HG03378 (cell line): ENCODE results near the gene SNRPA1.

Experiments used
- ATAC-seq: cut with Tn5 transposase; IDR thresholded peaks from one replicate; pipeline ENCODE4 v1.9.1; 2021; ENCODE audit warnings: mild to moderate bottlenecking, moderate library complexity; ENCODE audit not compliant: unreplicated experiment

The SNRPA1 gene

DNA sequence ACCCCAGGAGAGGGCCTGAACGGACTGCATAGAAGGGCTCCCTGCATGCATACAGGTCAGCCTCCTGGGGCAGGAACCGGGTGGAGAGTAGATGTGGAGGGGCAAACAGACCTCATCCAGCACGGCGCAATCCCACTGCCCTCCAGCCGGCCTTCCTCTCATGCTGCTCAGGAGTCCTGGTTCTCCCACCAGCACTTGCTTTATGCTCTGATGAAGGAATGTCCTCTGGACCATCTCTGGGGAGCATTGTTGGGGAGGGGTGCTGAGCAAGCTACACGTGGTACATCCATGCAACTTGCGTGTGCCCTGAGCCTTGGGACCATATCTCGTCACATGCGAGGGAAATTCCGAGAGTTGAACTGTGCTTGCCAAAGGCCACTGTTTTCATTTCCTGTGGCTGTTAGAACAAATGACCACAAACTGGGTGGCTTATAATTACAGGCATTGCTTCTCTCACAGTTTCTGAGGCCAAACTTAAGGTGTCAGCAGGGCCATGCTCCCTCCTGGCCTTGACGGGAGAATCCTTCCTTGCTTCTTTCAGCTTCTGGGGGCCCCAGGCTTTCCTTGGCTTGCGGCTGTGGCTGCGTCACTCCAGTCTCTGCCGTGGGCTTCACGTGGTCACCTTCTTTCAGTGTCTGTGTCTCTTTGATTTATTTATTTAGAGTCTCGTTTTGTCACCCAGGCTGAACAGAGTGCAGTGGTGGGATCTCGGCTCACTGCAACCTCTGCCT lies 30.0 kb downstream of the SNRPA1 start:
- ATAC-seq = no peak

DNA sequence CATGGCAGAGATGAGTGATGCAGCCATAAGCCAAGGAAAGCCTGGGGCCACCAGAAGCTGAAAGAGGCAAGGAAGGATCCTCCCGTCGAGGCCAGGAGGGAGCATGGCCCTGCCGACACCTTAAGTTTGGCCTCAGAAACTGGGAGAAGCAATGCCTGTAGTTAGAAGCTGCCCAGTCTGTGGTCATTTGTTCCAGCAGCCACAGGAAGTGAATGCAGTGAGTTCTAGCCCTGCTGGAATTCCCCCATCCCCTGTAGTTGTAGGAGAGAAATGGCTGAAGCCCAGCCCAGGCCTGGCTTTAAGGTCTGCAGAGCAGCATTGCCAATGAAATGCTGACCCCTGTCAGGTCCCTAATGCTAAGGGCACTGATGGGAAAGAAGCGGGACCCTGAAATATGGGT lies 31.0 kb downstream of the SNRPA1 start:
- ATAC-seq = no peak

DNA sequence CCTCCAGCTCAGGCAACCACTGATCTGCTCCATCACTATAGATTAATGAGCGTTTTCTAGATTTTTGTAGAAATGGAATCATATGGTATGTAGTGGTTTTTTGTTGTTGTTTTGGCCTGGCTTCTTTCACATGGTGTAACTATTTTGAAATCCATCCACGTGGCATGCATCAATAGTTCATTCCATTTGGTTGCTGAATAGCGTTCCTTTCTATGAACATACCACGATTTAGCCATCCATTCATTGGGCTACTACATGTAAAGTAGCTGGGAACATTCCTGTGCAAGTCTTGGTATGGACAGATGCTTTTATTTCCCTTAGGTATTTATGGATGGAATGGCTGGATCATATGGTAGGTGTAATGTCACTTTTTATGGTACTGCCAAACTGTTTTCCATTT lies 32.5 kb downstream of the SNRPA1 start:
- no peak for ATAC-seq

DNA sequence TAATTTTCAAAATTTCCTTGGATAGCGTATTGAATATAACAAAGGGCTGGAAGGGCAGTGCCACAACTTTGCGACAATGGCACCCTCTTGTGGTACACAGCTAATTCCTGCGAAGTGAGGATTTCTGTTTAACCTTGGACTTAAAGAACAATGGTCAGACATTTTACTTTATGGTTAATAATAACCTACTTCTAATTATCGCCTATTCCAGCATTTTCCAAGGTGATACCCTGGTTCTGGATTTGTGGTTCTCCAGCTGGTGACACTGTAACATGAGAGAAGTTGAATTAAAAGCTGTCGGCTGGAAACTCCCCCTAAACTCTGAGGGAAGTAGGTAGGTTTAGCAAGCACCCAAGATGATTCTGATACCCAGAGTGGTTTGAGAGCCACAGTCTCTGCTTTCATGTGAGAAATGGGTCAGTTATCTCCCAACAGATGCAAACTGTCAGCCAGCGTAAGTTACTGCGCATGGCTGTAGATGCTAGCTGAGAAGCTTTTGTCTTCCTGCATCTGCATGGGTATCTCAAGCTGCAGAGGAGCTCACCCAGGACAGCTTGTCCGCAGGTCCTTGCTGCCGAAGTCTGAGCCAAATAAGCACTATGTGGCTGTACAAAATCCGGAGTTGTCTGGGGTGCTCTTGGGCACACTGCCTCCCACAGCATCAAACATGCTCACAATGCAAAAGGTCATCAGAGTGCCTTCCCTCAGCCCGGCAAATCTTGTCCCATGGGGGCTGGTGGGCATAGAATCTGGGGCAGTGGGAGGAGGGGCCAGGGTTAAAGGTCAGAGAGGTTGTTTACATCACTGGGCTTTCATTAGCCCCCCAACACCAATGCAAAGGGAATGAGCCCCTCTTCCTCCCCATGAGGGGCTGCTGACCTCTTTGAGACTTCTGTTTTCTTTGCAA lies 36.6 kb downstream of the SNRPA1 start:
- no peak for ATAC-seq

DNA sequence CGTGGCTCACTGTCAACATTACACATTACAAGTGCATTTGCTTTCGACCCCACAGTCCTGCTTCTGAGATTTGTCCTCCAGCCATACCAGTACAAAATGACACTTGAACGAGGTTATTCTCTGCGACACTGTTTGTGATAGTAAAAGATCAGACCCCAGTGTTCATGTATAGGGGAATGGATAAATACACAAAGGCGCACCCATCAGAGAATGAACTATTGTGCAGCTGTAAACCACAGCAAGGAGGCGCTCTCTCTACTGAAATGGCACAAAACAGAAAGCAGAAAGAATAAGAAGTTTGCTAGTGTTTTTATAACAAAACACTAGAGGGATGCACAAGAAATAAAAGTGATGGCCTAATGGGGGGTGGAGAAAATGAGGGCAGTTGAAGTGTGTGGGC lies 38.3 kb downstream of the SNRPA1 start:
- no peak for ATAC-seq

DNA sequence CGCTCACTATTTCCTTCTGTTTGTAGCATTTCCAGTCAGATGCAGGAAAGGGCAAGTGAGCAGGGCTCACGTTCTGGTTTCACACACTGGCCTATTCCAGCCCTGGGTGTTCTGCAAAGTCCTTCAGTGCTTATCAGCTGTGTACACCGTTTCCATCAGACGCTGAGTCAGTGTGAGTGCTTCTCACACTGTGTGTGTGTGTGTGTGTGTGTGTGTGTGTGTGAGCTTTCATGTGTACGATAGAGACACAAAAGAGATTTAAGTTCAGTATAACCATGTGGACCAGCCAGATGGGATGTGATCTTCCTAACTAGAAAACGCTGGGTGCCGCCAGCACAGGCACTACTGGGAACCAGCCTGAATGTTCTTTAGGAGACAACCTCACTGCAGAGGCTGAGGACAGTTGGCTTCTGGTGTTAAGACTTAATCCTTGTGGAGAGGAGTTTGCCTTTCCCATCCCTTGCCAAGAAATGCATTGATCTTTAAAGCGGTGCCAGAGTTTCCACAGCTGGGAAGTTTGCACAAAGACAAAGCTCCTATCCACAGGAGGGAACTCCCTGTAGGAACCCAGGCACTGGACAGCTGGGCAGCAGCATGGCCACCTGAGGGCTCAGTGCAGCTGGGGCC lies 39.3 kb downstream of the SNRPA1 start:
- ATAC-seq = no peak

DNA sequence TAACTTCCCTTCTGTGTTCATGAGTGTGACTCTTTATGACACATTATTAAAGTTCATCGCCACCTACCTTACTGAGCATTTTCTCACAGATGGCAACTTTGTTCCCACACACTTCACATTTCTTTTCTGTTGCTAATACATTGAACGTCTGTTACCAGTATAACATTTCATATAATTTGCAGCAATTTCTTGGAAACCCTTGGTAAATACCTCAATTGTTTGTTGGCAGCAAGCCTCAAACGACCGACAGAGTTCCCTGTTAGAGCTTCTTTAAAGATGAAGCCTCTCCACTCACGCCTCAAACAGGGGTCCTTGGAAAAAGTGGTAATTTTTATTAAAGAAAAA lies 40.0 kb downstream of the SNRPA1 start:
- ATAC-seq = no peak

DNA sequence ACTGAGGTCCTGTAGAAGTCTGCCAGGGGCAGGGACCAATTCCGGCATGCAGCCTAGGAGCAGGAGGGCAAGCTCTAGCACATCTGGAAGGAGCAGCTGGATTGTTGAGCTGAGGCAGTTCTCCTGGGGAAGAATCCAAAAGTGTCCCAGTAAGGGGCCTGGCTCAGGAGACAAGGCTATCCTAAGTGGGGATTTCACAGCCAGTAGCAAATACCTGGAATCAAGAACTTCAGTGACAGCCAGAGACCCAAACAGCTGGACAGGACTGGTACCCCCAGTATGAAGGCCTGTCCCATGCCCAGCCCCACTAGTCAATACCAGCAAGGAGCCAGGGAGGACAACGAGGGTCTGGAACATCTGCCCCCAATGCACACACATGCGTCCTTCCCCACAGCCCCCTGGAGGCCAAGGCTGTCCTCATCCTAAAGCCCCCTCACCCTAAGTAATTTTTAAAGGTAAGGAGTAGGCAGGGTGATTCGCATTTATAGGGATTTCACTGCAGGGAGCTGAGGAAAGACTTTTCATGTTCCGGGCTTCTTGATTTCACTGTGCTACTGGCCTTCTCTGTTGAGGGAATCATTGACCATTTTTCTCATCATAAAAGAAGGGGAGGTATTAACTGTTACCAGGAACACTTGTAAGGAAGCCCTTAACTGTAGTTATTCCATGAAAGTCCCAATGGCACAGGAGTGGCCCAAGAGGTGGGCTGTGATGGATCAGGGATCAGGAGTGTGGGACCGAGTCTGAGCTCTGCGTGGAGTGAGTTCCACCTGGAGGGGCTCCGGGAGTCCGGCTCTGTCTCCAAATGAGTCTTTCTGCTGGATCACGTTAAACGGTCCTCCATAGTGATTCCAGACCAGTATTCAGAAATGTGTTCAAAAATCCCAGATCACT lies 40.6 kb downstream of the SNRPA1 start:
- ATAC-seq = no peak

DNA sequence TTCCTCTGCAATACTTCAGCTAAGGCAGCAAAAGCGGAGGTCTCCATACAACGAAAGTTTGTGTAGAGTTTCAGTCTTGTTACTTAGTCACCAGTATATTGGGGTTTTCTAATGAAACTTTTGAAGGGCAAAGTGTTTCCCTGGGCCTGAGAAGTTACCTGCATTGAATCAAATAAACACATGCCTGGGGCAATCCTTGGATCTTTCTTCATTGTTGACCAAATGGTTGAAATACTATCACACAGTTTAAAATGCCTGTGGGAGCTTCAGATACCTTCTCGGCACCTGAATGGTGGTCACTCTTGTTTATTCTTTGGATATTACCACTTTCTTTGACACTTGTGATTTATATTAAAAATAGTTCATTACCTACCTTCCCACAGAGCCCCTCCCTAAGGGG lies 42.2 kb downstream of the SNRPA1 start:
- ATAC-seq = peak; percentile 14

DNA sequence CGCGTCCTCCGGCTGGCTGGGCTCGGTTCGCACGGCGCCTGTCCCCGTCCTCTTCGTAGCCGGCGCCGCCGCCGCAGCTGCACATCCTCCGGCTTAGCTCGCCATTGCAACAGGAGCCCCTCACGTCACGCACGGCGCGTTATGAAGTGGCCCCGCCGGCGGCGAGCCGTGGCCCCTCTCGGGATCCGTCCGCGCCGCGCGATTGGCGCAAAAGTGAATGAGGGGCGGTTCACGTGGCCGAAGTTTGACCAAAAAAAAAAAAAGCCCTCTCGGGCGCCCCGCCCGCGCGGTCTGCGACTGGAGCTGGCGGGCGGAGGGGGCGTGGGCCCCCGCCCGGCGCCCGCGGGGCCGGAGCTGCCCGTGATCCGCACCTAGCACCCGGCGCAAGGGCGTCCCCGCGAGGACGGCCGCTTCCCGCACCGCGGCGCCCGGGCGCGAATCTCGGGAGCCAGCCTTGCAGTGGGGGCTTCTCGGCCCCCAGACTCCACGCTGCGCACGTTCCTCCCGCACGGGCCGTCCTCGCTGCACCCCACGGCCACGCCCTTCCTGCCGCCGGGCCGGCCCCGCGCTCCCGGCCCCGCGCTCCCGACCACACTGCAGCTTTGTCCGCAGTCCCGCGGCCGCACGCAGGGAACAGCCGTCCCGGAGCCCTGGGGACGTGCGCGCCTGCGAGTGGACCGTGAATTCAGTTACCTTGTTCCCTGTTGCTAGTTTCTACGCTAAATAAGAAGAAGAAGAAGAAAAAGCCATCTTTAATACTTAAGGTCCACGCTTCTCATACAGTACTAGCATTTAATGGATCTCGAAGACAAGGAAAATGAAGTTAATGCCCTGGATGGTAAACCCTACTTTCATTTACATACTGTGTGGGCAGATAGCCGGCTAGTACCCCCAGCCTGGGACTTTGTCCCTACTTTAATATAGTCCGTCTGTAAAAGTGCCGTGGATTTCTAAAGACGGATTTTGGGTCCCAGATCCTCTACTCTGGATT lies 42.9 kb downstream of the SNRPA1 start, which contains the start of gene CHSY1:
CHSY1 (minus strand) TSS at position 219 of the 991 bp plus-strand sequence. CDS start 592 bp downstream, outside the sequence.
- peak; percentile 56 for ATAC-seq

DNA sequence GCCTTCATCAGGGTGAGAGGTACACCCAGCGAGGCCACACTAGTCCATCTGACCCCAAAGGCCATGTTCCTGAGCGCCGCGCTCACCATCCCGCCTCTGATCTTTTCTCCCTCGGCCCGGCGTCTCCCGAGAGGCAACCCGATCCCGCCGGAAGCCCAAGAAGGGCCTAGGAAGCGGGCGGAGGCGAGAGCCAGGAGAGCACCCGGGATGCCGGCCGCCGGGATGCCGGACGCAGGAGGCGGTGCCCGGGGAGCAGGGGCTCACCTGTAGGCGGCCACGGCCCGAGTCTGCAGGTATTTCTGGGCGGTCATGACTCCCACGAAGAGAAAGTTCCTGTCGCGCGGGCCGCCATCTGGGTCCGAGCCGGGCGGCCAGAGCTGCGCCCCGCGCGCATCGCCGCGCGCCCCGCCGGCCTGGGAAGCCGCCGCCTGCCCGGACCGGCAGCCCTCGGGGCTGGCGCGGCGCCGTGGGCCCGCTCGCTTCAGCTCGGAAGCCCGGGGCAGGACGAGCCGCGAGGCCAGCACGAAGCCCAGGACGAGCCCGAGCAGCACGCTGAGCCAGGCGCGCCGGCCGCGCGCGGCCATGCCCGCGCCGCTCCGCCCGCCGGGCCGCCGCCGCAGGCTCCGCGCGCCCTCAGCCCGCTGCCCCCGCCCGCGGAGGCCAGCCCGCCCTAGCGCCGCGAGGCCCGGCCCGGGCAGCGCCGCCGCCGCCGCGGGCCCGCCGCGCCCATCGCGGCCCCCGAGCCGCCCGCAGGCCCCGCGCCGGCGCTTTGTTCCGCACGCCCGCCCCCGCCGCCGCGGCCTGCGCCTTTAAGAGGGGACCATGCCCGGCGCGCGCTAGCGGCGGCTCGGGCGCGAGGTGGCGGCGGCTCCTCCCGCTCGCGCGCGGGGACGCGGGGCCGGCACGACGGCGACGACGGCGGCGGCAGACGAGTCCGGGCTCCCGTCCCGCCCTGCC lies 43.9 kb downstream of the SNRPA1 start:
- no peak for ATAC-seq

DNA sequence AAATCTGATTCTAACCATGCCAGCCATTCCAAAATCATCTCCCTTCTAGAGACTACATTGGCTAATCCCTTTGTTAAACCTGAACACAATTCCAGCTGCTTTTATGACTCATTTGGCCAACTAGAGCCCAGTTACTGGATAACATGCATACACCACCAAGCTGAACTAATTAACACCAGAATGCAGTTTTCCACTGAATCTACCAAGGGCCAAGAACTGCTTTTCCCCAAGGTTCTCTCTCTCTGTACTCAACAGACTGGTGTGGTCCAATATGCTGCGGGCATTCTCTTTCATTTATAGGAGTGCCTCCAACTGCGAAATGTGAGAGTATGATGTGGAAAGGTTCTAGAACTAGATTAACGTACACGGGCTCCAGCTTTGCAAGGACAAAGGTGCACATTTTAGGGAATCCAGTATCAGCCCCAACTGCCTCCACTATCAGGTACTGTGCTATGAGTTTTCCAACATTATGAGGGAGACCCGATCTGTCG lies 44.7 kb downstream of the SNRPA1 start:
- ATAC-seq = no peak

DNA sequence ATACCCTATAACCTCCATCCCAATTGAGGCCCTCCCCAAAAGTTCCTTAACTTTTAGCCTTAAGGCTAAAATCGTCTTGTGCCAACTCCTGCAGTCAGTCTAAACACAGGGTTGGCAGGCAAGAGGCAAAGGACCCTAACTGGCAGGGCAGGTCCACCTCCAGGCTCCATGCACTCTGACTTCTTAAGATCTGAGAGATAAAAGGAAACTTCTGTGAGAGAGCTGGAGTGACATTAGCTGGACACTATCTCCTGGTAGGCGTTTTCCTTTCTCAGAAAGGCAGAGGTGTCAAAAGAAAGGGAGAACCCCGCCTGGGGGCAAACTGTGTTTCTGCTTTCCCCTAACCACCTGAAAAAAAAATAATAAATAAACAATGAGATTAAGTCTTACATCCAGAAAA lies 46.8 kb downstream of the SNRPA1 start:
- no peak for ATAC-seq

DNA sequence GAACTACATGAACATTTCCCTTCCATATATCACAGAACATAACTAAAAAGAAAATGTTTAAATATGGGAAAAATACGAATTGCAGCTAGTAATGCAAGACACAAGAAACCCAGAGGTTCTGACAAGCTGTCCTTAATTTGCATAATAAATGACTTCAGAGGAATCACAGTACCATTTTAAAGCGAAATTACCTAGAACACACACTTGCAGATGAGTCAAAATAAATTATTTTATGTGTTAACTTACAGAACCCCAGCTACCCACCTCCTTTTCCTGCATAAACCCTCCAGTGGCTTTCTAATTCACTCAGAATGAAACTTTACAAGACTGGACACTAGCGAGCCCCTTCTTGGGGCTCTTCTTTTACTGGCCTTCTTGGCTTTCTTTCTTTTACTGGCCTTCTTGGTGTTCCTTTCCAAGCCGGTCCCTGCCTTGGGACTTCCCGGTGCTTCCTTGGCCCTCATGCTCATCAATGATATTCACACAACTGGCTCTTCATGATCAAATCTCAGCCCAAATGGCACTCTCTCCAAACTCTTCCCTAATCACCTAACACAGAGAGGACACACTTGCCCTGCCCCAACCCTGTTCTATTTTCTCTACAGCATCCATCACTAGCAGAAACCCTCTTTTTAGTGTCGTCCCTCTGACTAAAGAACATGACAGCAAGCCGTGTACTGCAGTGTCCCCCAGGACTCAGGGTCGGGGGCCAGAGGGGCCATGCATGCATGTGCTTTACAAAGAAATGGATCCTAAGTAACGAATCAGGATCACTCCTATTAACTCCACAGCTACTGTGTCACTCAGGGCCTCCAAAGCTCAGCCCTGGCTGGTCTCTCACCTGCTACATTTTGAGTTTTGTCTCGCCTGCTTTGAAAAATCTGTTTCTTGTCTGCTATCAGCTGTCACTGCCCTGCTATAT lies 48.0 kb downstream of the SNRPA1 start:
- ATAC-seq = no peak

DNA sequence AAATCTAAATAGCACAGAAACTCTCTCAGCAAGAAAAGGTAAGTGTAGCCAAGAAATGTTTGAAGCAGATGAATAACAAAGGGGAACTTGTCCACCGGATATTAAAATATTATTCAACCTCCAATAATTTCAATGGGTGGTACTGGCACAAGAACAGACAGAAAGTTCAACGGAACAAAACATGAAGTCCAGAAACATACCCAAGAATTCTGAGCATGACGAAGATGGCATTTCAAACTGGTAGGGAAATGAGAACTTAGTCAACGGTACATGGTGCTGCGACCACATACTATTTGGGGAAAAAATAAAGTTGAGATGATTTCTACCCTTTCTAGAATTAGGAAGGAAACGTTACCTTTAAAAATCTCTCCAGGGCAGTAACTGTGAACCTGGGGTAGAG lies 48.7 kb downstream of the SNRPA1 start:
- ATAC-seq = no peak

DNA sequence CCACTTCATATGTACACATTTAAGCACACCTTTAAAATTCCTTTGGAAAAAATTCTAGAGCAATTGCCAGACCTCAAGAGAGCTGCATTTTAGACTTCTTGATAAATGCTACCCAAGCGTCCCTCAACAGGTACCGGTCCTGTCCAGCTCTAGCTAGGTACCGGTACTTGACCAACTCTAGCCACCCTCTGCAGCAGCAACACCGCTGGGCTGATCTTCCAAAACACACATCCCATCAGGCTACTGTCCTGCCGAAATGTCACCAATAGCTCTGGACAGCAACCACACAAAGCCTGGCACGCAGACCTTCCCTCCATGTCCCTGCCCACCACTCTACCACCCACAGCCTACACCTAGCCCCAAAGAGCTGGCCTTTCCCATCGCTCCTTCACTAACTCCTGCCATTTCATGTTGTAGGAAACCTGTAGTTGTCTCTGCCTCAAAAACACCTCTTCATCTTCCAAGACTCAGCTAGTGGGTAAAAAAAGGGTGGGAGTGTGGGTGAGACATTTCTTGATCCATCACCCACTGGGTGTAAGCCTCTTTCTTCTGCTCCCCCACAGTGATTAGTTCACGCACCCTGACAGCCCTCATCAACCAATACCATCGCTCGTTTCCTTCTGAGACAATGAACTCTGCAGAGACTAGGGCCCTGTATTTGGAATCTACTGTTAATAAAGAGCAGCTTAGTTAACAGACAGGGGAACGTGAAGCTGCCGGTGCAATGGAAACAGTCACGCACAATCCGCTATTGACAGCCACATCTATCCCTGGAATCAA lies 50.0 kb downstream of the SNRPA1 start:
- no peak for ATAC-seq
